NCI-H2196 treated with DMSO at 0.1 percent for 48 hours (cell line): ENCODE results near the gene PARVB.

Source experiments
- DNase-seq: peaks from one replicate; lab custom pipeline; 2025; ENCODE audit not compliant: unreplicated experiment; lab: John Stamatoyannopoulos, UW

Gene PARVB

DNA sequence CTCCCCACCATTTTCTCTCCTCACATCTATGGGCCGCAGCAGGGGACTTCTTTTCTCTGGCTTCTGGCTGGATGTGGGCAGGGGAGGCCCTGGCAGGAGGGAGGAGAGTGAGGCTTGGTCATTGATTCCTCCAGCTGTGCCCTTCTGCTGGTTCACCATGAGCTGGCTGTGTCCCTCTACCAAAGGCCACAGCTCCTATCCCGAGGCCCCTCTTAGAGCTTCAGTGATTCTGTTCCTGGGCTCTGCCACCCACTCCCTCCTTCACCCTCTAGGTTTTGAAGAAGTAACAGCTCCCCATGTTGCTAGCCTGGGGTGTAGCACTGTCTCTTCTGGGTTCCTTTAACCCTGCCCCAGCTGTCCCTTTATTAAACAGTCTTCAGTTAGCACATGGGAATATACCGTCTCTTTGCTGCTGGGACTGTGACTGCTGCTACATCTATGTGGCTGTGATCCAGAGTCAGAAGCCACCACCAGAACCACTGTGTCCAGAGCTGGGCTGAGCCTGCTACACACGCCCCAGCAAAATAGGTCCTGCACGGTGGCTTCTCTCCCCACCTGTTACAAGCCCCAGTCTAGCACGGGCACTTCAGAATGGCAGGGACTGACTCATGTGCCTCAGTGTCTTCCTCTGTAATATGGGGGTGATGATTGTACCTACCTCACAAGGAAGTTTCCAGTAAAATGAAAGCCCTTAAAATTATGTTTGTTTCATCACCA, 156.0 kb downstream of the PARVB start:
- DNase-seq, result no peak

GRCh38 chr22:44180706-44181032, 156.6 kb downstream of the PARVB start, which contains the start of gene PARVG:
PARVG (plus strand) TSS chr22:44180925; CDS start chr22:44183330, 2,405 bp downstream.
- no peak for DNase-seq

DNA sequence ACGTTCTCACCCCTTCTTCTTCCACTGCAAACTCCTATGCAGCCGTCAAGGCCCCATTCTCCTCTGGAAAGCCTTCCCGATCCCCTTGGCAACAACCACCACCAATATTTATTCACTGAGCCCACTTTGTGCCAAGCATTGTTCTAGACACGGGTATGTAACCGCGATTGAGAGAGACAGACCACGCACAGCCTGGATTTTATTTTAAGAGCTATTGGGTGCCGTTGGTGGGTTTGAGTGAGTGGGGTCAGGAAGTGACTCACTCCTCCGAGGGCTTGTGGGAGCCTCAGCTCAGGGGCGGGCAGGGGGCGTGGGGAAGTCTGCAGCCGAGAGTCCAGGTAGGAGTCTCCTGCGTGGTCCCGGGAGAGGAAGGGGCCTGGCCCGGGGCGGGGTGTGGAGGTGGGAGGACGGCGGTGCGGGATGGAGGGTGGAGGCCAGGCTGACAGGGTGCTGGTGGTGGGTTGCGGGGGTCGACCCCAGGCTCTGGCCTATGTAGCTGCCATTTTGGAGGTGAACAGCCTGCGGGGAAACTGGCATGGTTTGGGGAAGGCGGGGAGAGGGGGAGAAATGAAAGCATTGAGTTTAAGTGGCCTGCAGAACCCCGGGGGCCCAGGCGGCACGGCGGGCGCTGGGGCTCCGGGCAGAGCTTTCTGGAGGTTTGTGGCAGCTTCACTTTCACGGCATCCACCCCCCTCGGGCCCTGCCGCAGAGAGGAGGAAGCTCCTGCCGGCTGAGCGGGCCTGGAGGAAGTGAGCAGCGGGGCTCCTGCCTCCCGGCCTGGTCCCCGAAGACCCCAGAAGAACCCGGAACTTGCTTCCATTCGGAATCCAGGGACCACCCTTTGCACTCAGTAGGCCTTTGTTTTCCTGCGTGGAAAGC, 157.2 kb downstream of the PARVB start:
- no peak for DNase-seq

DNA sequence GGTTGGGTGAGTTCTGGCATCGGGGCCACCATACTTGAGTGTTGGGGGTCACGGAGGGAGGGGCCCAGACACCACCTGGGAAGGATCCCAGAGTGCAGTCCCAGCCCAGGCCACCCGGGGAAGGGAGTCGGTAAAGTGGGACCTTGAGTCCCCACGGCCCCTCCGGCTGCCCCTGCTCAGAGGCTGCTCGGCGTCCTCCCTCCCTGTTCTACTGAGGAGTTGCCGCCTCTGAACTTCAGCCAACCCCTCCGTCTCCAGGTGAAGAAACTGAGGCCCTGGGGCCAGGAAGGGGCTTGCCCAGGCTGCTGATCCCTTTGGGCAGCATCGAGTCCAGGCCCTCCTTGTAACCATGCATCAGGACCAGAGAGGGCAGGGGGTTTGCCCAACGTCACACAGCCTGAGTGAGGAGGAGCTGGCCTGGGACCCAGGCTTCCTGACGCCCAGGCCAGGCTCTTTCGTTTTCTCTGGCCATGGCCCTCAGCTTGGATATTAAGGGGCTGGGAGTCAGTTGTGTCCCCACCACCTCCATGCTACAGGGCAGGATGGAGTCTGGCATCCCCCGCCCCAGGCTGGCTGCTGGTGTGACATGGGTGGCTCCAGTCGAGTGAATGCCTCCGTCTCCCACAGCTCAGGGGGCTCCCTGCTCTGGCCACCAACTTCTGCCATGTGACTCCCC, 157.9 kb downstream of the PARVB start:
- no peak for DNase-seq

GRCh38 chr22:44182588-44183286, 158.6 kb downstream of the PARVB start:
- no peak for DNase-seq

DNA sequence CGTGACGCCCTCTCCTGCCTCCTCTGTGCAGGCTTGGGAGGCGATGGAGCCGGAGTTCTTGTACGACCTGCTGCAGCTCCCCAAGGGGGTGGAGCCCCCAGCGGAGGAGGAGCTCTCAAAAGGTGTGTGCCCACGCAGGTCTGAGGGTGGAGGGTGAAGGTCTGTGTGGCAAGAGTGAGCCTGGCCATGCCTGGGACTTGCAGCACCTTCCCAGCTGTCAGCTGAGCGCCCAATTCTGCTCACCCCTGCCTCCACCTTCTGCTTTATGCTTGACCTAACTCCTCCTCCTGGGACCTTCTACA, 159.1 kb downstream of the PARVB start:
- no peak for DNase-seq

GRCh38 chr22:44184006-44184405, 159.9 kb downstream of the PARVB start:
- no peak for DNase-seq

DNA sequence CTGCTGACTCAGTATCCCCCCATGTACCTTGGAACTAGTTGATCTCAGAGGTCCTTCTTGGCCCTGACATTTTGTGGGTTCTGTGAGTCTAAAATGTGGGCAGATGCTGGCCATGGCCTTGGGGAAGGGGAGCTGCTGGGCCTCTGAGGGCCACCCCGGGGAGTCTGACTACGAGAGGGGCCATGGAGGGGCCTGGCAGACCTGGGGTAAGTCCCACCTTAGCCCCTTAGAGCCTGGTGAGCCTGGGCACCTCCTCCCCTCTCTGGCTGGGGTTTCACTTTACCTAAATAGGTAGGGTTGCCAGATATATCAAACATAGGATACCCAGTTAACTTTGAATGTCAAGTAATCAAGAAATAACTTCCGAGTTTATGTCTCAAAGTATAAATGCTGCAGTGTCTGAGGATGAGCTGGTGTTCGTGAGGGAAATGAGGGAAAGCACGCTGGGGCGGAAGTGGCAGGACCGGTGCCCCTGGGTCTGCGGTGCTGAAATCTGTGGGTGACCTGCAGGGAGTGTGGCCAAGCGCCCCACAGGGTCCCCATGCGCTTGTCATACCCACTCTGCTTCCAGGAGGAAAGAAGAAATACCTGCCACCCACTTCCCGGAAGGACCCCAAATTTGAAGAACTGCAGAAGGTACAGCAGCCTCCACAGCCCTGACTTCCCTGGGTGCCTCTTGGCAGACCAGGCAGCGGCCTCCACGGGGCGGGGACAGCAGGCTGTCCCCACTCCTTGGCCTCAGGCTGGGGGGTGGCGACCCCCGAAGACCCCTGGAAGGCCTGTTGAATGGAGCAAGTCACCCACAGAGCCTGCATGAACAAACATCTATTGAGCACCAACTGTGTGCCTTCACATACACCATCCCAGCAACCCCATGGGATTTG, 161.4 kb downstream of the PARVB start:
- DNase-seq, result no peak

DNA sequence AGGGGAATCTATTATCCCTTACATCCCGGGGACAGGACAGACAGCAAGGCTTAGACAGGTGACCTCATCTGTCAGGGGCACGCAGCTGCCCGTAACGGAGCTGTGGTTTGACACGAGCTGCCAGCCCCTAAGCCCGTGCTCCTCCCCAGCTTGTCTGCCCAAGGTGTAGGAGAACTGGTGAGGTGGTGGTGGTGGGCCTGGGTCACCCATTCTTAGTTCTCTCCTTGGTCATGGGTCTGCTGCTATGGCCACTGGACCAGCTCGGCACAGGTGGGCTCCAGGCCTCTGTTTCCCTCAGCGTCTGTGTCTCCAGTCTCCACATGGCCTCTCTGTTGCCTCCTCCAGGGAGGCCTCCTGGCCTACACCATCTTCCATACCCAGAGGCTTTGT, 162.0 kb downstream of the PARVB start:
- DNase-seq, result no peak

GRCh38 chr22:44186737-44187136, 162.6 kb downstream of the PARVB start:
- no peak for DNase-seq

GRCh38 chr22:44187652-44188230, 163.6 kb downstream of the PARVB start:
- no peak for DNase-seq

DNA sequence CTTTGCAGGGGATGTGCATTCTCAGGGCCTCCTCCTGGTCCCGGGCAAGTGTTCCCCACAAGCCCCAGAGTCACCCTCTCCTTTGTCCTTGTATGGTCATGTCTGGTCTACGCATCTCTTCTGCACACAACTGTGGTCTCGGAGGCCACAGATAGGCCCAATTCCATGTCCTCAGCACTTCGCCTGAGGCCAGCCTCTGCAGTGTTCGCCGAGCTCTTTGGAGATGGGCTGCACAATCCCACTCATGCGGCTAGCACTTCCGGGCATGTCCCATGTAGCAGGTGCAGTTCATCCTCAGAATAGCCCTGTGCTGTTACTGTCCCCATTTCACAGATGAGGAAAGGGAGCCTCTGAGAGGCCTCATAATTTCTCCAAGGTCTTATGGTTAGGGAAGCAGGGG, 164.2 kb downstream of the PARVB start:
- no peak for DNase-seq

- no peak for DNase-seq
Observed at GRCh38 chr22:44188986-44189630, 165.0 kb downstream of the PARVB start.

- no peak for DNase-seq
Observed at GRCh38 chr22:44190381-44190976, 166.4 kb downstream of the PARVB start.

DNA sequence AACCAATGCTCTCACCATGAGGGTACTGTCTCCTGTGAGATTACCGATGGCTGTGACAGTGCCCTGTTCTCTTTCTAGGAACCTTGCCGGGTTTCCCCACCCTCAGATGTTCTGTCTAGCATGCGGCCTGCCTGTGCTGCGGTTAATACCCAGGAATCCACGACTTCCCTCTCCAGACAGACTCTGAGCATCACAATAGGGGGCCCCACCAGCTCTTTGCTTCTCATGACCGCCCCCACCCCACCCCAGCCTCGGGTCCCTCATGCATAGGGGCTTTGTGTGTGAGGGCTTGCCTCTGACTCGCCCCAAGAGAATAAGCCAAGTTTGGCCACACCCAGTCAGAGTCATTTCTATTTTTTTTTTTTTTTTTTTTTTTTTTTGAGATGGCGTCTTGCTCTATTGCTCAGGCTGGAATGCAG, 166.9 kb downstream of the PARVB start:
- no peak for DNase-seq

- no peak for DNase-seq
Observed at GRCh38 chr22:44192098-44192815, 168.2 kb downstream of the PARVB start.

GRCh38 chr22:44192816-44193534, 168.9 kb downstream of the PARVB start:
- no peak for DNase-seq

- DNase-seq, result no peak
Observed at GRCh38 chr22:44193535-44193891, 169.4 kb downstream of the PARVB start.
